Measurements from ENCODE around the gene GREM1. TPM values are rescaled to one million over a fixed set of nuclear protein-coding genes. Genes with fewer than 3 reads are reported as not detected.

Gene GREM1
- total RNA-seq, 1 experiment from 2014 or later = 1.1 TPM

DNA sequence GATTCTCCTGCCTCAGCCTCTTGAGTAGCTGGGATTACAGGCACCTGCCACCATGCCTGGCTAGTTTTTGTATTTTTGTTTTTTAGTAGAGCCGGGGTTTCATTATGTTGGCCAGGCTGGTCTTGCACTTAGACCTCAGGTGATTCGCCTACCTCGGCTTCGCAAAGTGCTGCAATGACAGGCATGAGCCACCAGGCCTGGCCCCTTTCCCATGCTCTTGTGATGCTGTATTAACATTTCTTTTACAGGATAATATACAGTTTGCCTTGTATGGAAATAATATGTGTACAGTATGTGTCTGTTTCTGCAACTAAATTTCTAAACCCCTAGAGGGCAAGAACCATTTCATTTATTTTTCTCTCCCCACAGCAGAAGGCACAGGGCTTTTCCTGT, 38.5 kb upstream of the GREM1 start:
- H3K27ac ChIP-seq (ENCODE audit: insufficient read length, low read depth, low read length) = no peak overlapping the region
- H3T11ph ChIP-seq (ENCODE audit: low read length) = no peak overlapping the region
- H3K36me3 Mint-ChIP-seq (ENCODE audit: insufficient read depth in 1 of 3, low read depth in 3 of 3) = peaks cover 0 to 8% (median 2%) of the 10 kb centered on the region in 3 experiments; a peak in 2 of 7 replicates
- H3K9ac ChIP-seq (ENCODE audit: extremely low read depth, insufficient read length, low read length) = no peak overlapping the region
- H3K4me2 ChIP-seq (ENCODE audit: insufficient read depth, insufficient read length, low read length) = no peak overlapping the region
- H3K4ac ChIP-seq (ENCODE audit: low read depth, low read length) = no peak overlapping the region
- no peak overlapping the region for H2BK12ac ChIP-seq (ENCODE audit: insufficient read length, low read depth, low read length)
- no peaks in the 10 kb centered on the region for H3K9me3 Mint-ChIP-seq
- no peak overlapping the region for H4K5ac ChIP-seq (ENCODE audit: insufficient read length, low read depth, low read length)
- no peak overlapping the region for H2BK15ac ChIP-seq (ENCODE audit: low read depth, low read length)
- no peak overlapping the region for H2AK5ac ChIP-seq (ENCODE audit: insufficient read length, low read length)
- no peaks in the 10 kb centered on the region for H3K27me3 Mint-ChIP-seq (ENCODE audit: low read depth)
- peak overlapping the region in 1 of 3 experiments; percentile 9; a peak in 1 of 7 replicates for H3K27ac Mint-ChIP-seq
- no peaks in the 10 kb centered on the region for H3K79me2 ChIP-seq (ENCODE audit: insufficient read depth, low read length)
- H3K79me1 ChIP-seq (ENCODE audit: insufficient read depth, low read depth, low read length, poor library complexity, severe bottlenecking) = no peaks in the 10 kb centered on the region
- no peak overlapping the region for H4K8ac ChIP-seq (replicated peaks; ENCODE audit: insufficient read length, low read depth, low read length)
- H3K18ac ChIP-seq (ENCODE audit: insufficient read length, low read depth, low read length) = no peak overlapping the region
- H3K9me3 ChIP-seq (ENCODE audit: control insufficient read depth, low read depth, low read length) = no peaks in the 10 kb centered on the region
- no peak overlapping the region for H3K56ac ChIP-seq (ENCODE audit: insufficient read length, low read depth, low read length)
- WGBS (ENCODE audit: extremely low coverage, insufficient read length, low lambda C conversion rate) = no CpG with 5 or more reads among the region's 4 CpGs
- no peak overlapping the region for H3K14ac ChIP-seq (ENCODE audit: insufficient read depth, low read length)
- H3K23me2 ChIP-seq (ENCODE audit: insufficient read length, low read depth, low read length, poor library complexity, severe bottlenecking) = no peaks in the 10 kb centered on the region
- TF ChIP-seq, protein P1, sequence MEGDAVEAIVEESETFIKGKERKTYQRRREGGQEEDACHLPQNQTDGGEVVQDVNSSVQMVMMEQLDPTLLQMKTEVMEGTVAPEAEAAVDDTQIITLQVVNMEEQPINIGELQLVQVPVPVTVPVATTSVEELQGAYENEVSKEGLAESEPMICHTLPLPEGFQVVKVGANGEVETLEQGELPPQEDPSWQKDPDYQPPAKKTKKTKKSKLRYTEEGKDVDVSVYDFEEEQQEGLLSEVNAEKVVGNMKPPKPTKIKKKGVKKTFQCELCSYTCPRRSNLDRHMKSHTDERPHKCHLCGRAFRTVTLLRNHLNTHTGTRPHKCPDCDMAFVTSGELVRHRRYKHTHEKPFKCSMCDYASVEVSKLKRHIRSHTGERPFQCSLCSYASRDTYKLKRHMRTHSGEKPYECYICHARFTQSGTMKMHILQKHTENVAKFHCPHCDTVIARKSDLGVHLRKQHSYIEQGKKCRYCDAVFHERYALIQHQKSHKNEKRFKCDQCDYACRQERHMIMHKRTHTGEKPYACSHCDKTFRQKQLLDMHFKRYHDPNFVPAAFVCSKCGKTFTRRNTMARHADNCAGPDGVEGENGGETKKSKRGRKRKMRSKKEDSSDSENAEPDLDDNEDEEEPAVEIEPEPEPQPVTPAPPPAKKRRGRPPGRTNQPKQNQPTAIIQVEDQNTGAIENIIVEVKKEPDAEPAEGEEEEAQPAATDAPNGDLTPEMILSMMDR (conservative IDR thresholded peaks at IDR 0.05) = peak; percentile 48; the same call in 2 of the 3 replicates
- no peak overlapping the region for H4K91ac ChIP-seq (ENCODE audit: insufficient read length, low read depth, low read length)
- no peak overlapping the region for H3K4me3 Mint-ChIP-seq
- no peaks in the 10 kb centered on the region for H3K27me3 ChIP-seq (ENCODE audit: insufficient read depth, low read length)
- H2BK20ac ChIP-seq (ENCODE audit: low read depth, low read length, poor library complexity, severe bottlenecking) = no peak overlapping the region
- no peak overlapping the region for H2BK120ac ChIP-seq (ENCODE audit: low read depth, low read length, poor library complexity, severe bottlenecking)
- no peak overlapping the region for H2AFZ ChIP-seq (ENCODE audit: low read length)
- H2BK5ac ChIP-seq (ENCODE audit: insufficient read length, low read length) = no peak overlapping the region
- no peak for DNase-seq
- H3K4me1 ChIP-seq (ENCODE audit: insufficient read depth, low read length) = no peaks in the 10 kb centered on the region
- peaks cover 10 to 13% of the 10 kb centered on the region in 2 experiments for H3K4me1 Mint-ChIP-seq
- H3K23ac ChIP-seq (ENCODE audit: insufficient read length, low read depth, low read length) = no peak overlapping the region
- no peaks in the 10 kb centered on the region for H4K20me1 ChIP-seq (ENCODE audit: control insufficient read depth, insufficient read depth, insufficient read length)

Data from H9 (cell line).